ENCODE data around the gene PPM1B. TPM values are rescaled to one million over a fixed set of nuclear protein-coding genes. Genes with fewer than 3 reads are reported as not detected.

PPM1B gene
- total and polyA plus RNA-seq, 2 donors (not counting 1 experiment from before 2014, with no cell fraction given), result 15.3 to 81.4 TPM

- no peak overlapping the region for H3K4me3 ChIP-seq (ENCODE audit: control extremely low read depth in 1 of 5, extremely low read depth in 1 of 5, insufficient read depth in 1 of 5, low read depth in 2 of 5, low read length in 4 of 5)
- ChIA-PET CTCF (no interaction called here), POLR2A (no interaction called here)
- Mint-ChIP-seq H3K4me3 (no peak overlapping the region), H3K9me3 (ENCODE audit: insufficient read depth) (no peaks in the 10 kb centered on the region), H3K4me1 (no peaks in the 10 kb centered on the region), H3K27ac (no peak overlapping the region), H3K27me3 (peaks cover 8% of the 10 kb centered on the region)
- no peak overlapping the region for H2AFZ ChIP-seq (ENCODE audit: insufficient read depth, low read depth, low read length, poor library complexity, severe bottlenecking)
- no peak for TF ChIP-seq EZH2 (IDR thresholded peaks at IDR 0.05; ENCODE audit: borderline replicate concordance, insufficient read depth, low read depth, low read length, poor library complexity, severe bottlenecking)
- no peak for TF ChIP-seq CTCF (IDR thresholded peaks at IDR 0.05)
- DNase-seq (no peak), ATAC-seq (ENCODE audit: low read depth) (no peak)
- H3K4me1 ChIP-seq (ENCODE audit: control insufficient read depth in 2 of 2, insufficient read depth in 2 of 2, low read length in 2 of 2), result no peaks in the 10 kb centered on the region
- intact Hi-C loops (cut with micrococcal nuclease), result no loop called here
- H3K79me2 ChIP-seq (ENCODE audit: control insufficient read depth, insufficient read depth, low read length), result no peaks in the 10 kb centered on the region
- H3K27me3 ChIP-seq (replicated peaks in 1 of 4; ENCODE audit: control extremely low read depth in 1 of 4, control insufficient read depth in 3 of 4, insufficient read depth in 4 of 4, low read length in 3 of 4), result no peaks in the 10 kb centered on the region
- no peaks in the 10 kb centered on the region for H4K20me1 ChIP-seq (ENCODE audit: control insufficient read depth, insufficient read depth, low read length, poor library complexity, severe bottlenecking)
- no peaks in the 10 kb centered on the region for H3K36me3 ChIP-seq (replicated peaks in 1 of 2; ENCODE audit: control extremely low read depth in 1 of 2, control insufficient read depth in 1 of 2, extremely low read depth in 1 of 2, insufficient read depth in 2 of 2, low read length in 1 of 2)
- no peak overlapping the region for H3K4me2 ChIP-seq (replicated peaks; ENCODE audit: low read depth, low read length, poor library complexity, severe bottlenecking)
- no peaks in the 10 kb centered on the region for H3K9me3 ChIP-seq (ENCODE audit: control extremely low read depth in 1 of 3, control insufficient read depth in 2 of 3, insufficient read depth in 1 of 3, low read length in 2 of 3)
- 77% methylated on average over 1 of the region's 1 CpG for WGBS (ENCODE audit: insufficient coverage)
- H3K9ac ChIP-seq (ENCODE audit: low read length), result no peak overlapping the region
- H3K27ac ChIP-seq (ENCODE audit: low read length in 2 of 2), result no peak overlapping the region
Observed at GRCh38 chr2:44277541-44277940, 108.9 kb downstream of the PPM1B start.

- Histone ChIP-seq H3K4me3 (ENCODE audit: control extremely low read depth in 1 of 5, extremely low read depth in 1 of 5, insufficient read depth in 1 of 5, low read depth in 2 of 5, low read length in 4 of 5) (no peak overlapping the region), H3K79me2 (ENCODE audit: control insufficient read depth, insufficient read depth, low read length) (no peaks in the 10 kb centered on the region), H3K9me3 (ENCODE audit: control extremely low read depth in 1 of 3, control insufficient read depth in 2 of 3, insufficient read depth in 1 of 3, low read length in 2 of 3) (no peaks in the 10 kb centered on the region), H3K27me3 (replicated peaks in 1 of 4; ENCODE audit: control extremely low read depth in 1 of 4, control insufficient read depth in 3 of 4, insufficient read depth in 4 of 4, low read length in 3 of 4) (no peaks in the 10 kb centered on the region), H3K4me2 (replicated peaks; ENCODE audit: low read depth, low read length, poor library complexity, severe bottlenecking) (no peak overlapping the region), H4K20me1 (ENCODE audit: control insufficient read depth, insufficient read depth, low read length, poor library complexity, severe bottlenecking) (no peaks in the 10 kb centered on the region), H3K27ac (ENCODE audit: low read length in 2 of 2) (no peak overlapping the region), H3K9ac (ENCODE audit: low read length) (no peak overlapping the region), H2AFZ (ENCODE audit: insufficient read depth, low read depth, low read length, poor library complexity, severe bottlenecking) (no peak overlapping the region), H3K36me3 (replicated peaks in 1 of 2; ENCODE audit: control extremely low read depth in 1 of 2, control insufficient read depth in 1 of 2, extremely low read depth in 1 of 2, insufficient read depth in 2 of 2, low read length in 1 of 2) (no peaks in the 10 kb centered on the region), H3K4me1 (ENCODE audit: control insufficient read depth in 2 of 2, insufficient read depth in 2 of 2, low read length in 2 of 2) (no peaks in the 10 kb centered on the region)
- intact Hi-C loops (cut with micrococcal nuclease), result no loop called here
- DNase-seq (no peak), ATAC-seq (ENCODE audit: low read depth) (no peak)
- Mint-ChIP-seq H3K27me3 (peaks cover 8% of the 10 kb centered on the region), H3K27ac (no peak overlapping the region), H3K4me1 (no peaks in the 10 kb centered on the region), H3K4me3 (no peak overlapping the region), H3K9me3 (ENCODE audit: insufficient read depth) (no peaks in the 10 kb centered on the region)
- WGBS (ENCODE audit: insufficient coverage), result 100% methylated on average over 1 of the region's 1 CpG
- ChIA-PET POLR2A (no interaction called here), CTCF (no interaction called here)
- no peak for TF ChIP-seq CTCF (IDR thresholded peaks at IDR 0.05)
- no peak for TF ChIP-seq EZH2 (IDR thresholded peaks at IDR 0.05; ENCODE audit: borderline replicate concordance, insufficient read depth, low read depth, low read length, poor library complexity, severe bottlenecking)
Observed at GRCh38 chr2:44280869-44281268, 112.2 kb downstream of the PPM1B start.

Small RNA genes within 50 kb of the gene (small RNA-seq; reads per million reads assigned to genes)
- gene RNU6-566P (ENCODE audit: insufficient read length, low read depth, low replicate concordance), result not detected

Other genes starting within 250 kb of the PPM1B start
- gene LRPPRC, start 172.9 kb upstream of the PPM1B start, total RNA-seq, result 75.6 and 77.3 TPM in 2 replicates
- 17.6 and 32.3 TPM in 2 replicates for gene LRPPRC, start 172.9 kb upstream of the PPM1B start, polyA plus RNA-seq
- 0.57 and 1.0 TPM in 2 replicates for gene SLC3A1, start 106.6 kb downstream of the PPM1B start, total RNA-seq
- 0.33 and 0.73 TPM in 2 replicates for gene SLC3A1, start 106.6 kb downstream of the PPM1B start, polyA plus RNA-seq
- 34.0 and 36.4 TPM in 2 replicates for gene PREPL, start 192.6 kb downstream of the PPM1B start, total RNA-seq
- 5.5 and 5.9 TPM in 2 replicates for gene PREPL, start 192.6 kb downstream of the PPM1B start, polyA plus RNA-seq
- 23.3 and 26.1 TPM in 2 replicates for gene CAMKMT, start 193.1 kb downstream of the PPM1B start, total RNA-seq
- gene CAMKMT, start 193.1 kb downstream of the PPM1B start, polyA plus RNA-seq, result 6.2 and 9.3 TPM in 2 replicates